H1 (cell line): ENCODE results near the gene RPL38. TPM values are rescaled to one million over a fixed set of nuclear protein-coding genes. Genes with fewer than 3 reads are reported as not detected.

Source experiments
- BACH1 ChIP-seq: IDR thresholded peaks from 2 replicates; pipeline ENCODE4 v1.6.1; 2012; ENCODE audit warnings: low read length, improper control_type of control experiment
- BRCA1 ChIP-seq: IDR thresholded peaks from 2 replicates; pipeline ENCODE4 v1.6.1; 2012; ENCODE audit warnings: low read depth, low read length, improper control_type of control experiment
- CHD1 ChIP-seq: IDR thresholded peaks from 2 replicates; pipeline ENCODE4 v1.6.1; 2012; ENCODE audit warnings: low read depth, low read length, improper control_type of control experiment
- CHD2 ChIP-seq: IDR thresholded peaks from 2 replicates; pipeline ENCODE4 v1.6.1; 2012; ENCODE audit warnings: low read length, improper control_type of control experiment
- KDM4A ChIP-seq: IDR thresholded peaks from one replicate; pipeline ENCODE4 v1.7.1; 2012; ENCODE audit warnings: low read depth, mild to moderate bottlenecking, moderate library complexity, low read length, inconsistent platforms; ENCODE audit not compliant: severe bottlenecking
- NANOG ChIP-seq: IDR thresholded peaks from 2 replicates; pipeline ENCODE4 v1.6.1; 2011; ENCODE audit warnings: low read length, low read depth, mild to moderate bottlenecking, inconsistent platforms; ENCODE audit not compliant: insufficient read depth, poor library complexity, severe bottlenecking
- POLR2A ChIP-seq, 2 experiments: IDR thresholded peaks; 1 replicate in 1 of 2; 2 replicates in 1 of 2; pipeline ENCODE4 v1.6.1; 2011; ENCODE audit warnings: low read depth in 2 of 2, low read length in 2 of 2, mild to moderate bottlenecking in 2 of 2; ENCODE audit errors: control extremely low read depth in 1 of 2
- POLR2AphosphoS5 ChIP-seq: IDR thresholded peaks from 2 replicates; pipeline ENCODE4 v1.6.1; 2011; ENCODE audit warnings: low read depth, low read length
- RAD21 ChIP-seq, 2 experiments: IDR thresholded peaks in 1 of 2; conservative IDR thresholded peaks in 1 of 2; 2 replicates each; pipeline ENCODE4 v1.6.1; 2011; ENCODE audit warnings: low read depth in 2 of 2, low read length in 2 of 2, improper control_type of control experiment in 1 of 2, inconsistent platforms in 1 of 2, mild to moderate bottlenecking in 1 of 2, moderate library complexity in 1 of 2
- RFX5 ChIP-seq: IDR thresholded peaks from 2 replicates; pipeline ENCODE4 v1.6.1; 2011; ENCODE audit warnings: low read depth, low read length, improper control_type of control experiment, borderline replicate concordance
- RXRA ChIP-seq: IDR thresholded peaks from 2 replicates; pipeline ENCODE4 v1.6.1; 2011; ENCODE audit warnings: low read depth, mild to moderate bottlenecking, low read length, moderate library complexity; ENCODE audit not compliant: insufficient read depth
- SIN3A ChIP-seq, 2 experiments: IDR thresholded peaks in 1 of 2; conservative IDR thresholded peaks in 1 of 2; 2 replicates each; pipeline ENCODE4 v1.6.1; 2011 to 2012; ENCODE audit warnings: low read length in 2 of 2, improper control_type of control experiment in 1 of 2, low read depth in 1 of 2, mild to moderate bottlenecking in 1 of 2
- SP2 ChIP-seq: IDR thresholded peaks from 2 replicates; pipeline ENCODE4 v1.6.1; 2012; ENCODE audit warnings: mild to moderate bottlenecking, low read length, inconsistent platforms
- SP4 ChIP-seq: IDR thresholded peaks from 2 replicates; pipeline ENCODE4 v1.6.1; 2012; ENCODE audit warnings: low read length, inconsistent platforms
- SUZ12 ChIP-seq: fragments of 200-600 bp; sonication (generic); IDR thresholded peaks from 2 replicates; pipeline ENCODE4 v1.6.1; 2012; ENCODE audit warnings: mild to moderate bottlenecking, inconsistent platforms, low read length, moderate library complexity, mixed read lengths
- TBP ChIP-seq: IDR thresholded peaks from 2 replicates; pipeline ENCODE4 v1.6.1; 2011; ENCODE audit warnings: low read depth, low read length, improper control_type of control experiment
- polyA plus RNA-seq, 7 experiments: library from polyadenylated mRNA; depleted of rRNA in 3 of 7; stranded (reverse) in 5 of 7; unstranded in 2 of 7; fragments of >200 nt in 5 of 7; fragments of 200-250 nt in 2 of 7; gene quantifications; 1 replicate in 5 of 7; 2 replicates in 1 of 7; 4 replicates in 1 of 7; pipeline versions ENCODE4 v1.2.1 to v1.2.3, GENCODE V29; 2011 to 2013; ENCODE audit warnings: missing spikeins in 2 of 7, mixed read lengths in 2 of 7
- total RNA-seq: library from RNA; stranded (reverse); fragmentation: NEBNext Ultra II Directional; extraction: Animal tissue kit (Norgen Biotek cat#: 25700); gene quantifications from 2 replicates; pipeline ENCODE4 v1.2.1, GENCODE V29; 2021
- TF ChIP-seq, protein P1 (sequence below): IDR thresholded peaks from 2 replicates; pipeline ENCODE4 v1.6.1; 2012; ENCODE audit warnings: low read length, inconsistent platforms
- TF ChIP-seq, protein P2 (sequence below), 3 experiments: IDR thresholded peaks; 1 replicate in 2 of 3; 2 replicates in 1 of 3; pipeline versions ENCODE4 v1.5.1 to v1.6.1; 2011; ENCODE audit warnings: low read length in 3 of 3, mild to moderate bottlenecking in 3 of 3, inconsistent platforms in 2 of 3, low read depth in 1 of 3, moderate library complexity in 1 of 3; ENCODE audit not compliant: insufficient read depth in 1 of 3; ENCODE audit errors: control extremely low read depth in 1 of 3
- TF ChIP-seq, protein P3 (sequence below): IDR thresholded peaks from 2 replicates; pipeline ENCODE4 v1.6.1; 2011; ENCODE audit warnings: low read depth, mild to moderate bottlenecking, low read length; ENCODE audit not compliant: insufficient read depth

RPL38 gene
- total and polyA plus RNA-seq, 2 of the 8 experiments (the other 6 are each of a cell fraction or from before 2014, with no cell fraction given), result 412 to 1,195 TPM

DNA sequence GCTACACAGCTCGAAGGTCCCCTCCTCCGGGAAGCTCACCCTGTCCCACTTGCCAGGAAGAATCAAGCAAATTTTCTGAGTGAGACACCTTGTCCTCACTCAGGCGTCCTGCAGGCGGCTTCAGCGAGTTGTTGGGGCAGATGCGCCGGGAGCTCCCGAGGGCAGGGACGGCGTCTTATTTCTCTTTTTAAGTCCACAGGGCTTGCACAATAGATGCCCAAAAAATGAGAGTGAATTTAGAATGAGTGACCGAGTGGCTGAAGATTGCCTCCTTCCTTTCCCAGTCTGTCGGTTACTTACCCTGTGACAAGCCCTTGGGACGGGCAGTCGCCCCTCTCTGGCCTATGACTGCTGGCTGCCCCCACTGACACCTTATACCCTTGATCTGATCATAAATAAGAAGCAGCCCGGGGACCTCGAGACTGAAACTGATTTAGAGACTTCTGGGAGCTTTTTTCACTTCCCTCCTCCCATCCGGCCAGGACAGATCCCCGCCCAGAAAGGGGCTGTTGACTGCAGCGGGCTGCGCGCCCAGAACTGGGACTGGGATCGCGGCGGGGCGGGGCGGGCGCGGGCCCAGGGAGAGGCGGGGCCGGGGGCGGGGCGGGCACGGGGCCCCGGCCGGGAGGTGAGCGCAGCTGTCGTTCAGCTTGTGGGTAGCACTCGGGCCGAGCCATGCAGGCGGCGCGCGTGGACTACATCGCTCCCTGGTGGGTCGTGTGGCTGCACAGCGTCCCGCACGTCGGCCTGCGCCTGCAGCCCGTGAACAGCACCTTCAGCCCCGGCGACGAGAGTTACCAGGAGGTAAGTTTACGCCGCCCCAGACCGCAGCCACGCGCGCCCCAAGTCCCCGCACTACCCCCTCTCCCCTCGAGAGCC, 9.7 kb downstream of the RPL38 start, which contains the start of gene TTYH2 (continued):
- TF ChIP-seq SP4, result peak; percentile 95
- TF ChIP-seq TBP, result no peak
- TF ChIP-seq SIN3A (conservative IDR thresholded peaks at IDR 0.05 in 1 of 2, IDR thresholded peaks at IDR 0.05 in 1 of 2; ENCODE audit: low read depth in 1 of 2, low read length in 2 of 2), result 0 out of 4 replicates have a peak, but pooled peaks of 1 of the 2 experiments have one; percentile 53
- peak; percentile 52 for TF ChIP-seq KDM4A
- TF ChIP-seq POLR2AphosphoS5, result no peak
- no peak for TF ChIP-seq RFX5
- TF ChIP-seq POLR2A (IDR thresholded peaks at IDR 0.05; ENCODE audit: control extremely low read depth in 1 of 2, low read depth in 2 of 2, low read length in 2 of 2), result no peak
- no peak for TF ChIP-seq NANOG
- TF ChIP-seq, protein P1, sequence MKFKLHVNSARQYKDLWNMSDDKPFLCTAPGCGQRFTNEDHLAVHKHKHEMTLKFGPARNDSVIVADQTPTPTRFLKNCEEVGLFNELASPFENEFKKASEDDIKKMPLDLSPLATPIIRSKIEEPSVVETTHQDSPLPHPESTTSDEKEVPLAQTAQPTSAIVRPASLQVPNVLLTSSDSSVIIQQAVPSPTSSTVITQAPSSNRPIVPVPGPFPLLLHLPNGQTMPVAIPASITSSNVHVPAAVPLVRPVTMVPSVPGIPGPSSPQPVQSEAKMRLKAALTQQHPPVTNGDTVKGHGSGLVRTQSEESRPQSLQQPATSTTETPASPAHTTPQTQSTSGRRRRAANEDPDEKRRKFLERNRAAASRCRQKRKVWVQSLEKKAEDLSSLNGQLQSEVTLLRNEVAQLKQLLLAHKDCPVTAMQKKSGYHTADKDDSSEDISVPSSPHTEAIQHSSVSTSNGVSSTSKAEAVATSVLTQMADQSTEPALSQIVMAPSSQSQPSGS, result no peak
- no peak for TF ChIP-seq SP2
- TF ChIP-seq RXRA, result no peak
- TF ChIP-seq BRCA1, result no peak
- no peak for TF ChIP-seq SUZ12
- TF ChIP-seq, protein P2, sequence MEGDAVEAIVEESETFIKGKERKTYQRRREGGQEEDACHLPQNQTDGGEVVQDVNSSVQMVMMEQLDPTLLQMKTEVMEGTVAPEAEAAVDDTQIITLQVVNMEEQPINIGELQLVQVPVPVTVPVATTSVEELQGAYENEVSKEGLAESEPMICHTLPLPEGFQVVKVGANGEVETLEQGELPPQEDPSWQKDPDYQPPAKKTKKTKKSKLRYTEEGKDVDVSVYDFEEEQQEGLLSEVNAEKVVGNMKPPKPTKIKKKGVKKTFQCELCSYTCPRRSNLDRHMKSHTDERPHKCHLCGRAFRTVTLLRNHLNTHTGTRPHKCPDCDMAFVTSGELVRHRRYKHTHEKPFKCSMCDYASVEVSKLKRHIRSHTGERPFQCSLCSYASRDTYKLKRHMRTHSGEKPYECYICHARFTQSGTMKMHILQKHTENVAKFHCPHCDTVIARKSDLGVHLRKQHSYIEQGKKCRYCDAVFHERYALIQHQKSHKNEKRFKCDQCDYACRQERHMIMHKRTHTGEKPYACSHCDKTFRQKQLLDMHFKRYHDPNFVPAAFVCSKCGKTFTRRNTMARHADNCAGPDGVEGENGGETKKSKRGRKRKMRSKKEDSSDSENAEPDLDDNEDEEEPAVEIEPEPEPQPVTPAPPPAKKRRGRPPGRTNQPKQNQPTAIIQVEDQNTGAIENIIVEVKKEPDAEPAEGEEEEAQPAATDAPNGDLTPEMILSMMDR (IDR thresholded peaks at IDR 0.05; ENCODE audit: control extremely low read depth in 1 of 3, insufficient read depth in 1 of 3, low read depth in 1 of 3, low read length in 3 of 3), result peak; percentile 28 to 39 (median 38); a peak in 3 of 4 replicates
- TF ChIP-seq CHD2, result no peak
- TF ChIP-seq CHD1, result no peak
- peak in 1 of 2 experiments; percentile 15; a peak in 1 of 4 replicates for TF ChIP-seq RAD21 (IDR thresholded peaks at IDR 0.05 in 1 of 2, conservative IDR thresholded peaks at IDR 0.05 in 1 of 2; ENCODE audit: low read depth in 2 of 2, low read length in 2 of 2)
- TF ChIP-seq, protein P3, sequence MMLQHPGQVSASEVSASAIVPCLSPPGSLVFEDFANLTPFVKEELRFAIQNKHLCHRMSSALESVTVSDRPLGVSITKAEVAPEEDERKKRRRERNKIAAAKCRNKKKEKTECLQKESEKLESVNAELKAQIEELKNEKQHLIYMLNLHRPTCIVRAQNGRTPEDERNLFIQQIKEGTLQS, result no peak
- no peak for TF ChIP-seq BACH1
